ENCODE data around the gene ANLN. TPM values are rescaled to one million over a fixed set of nuclear protein-coding genes. Genes with fewer than 3 reads are reported as not detected.

The ANLN gene, protein sequence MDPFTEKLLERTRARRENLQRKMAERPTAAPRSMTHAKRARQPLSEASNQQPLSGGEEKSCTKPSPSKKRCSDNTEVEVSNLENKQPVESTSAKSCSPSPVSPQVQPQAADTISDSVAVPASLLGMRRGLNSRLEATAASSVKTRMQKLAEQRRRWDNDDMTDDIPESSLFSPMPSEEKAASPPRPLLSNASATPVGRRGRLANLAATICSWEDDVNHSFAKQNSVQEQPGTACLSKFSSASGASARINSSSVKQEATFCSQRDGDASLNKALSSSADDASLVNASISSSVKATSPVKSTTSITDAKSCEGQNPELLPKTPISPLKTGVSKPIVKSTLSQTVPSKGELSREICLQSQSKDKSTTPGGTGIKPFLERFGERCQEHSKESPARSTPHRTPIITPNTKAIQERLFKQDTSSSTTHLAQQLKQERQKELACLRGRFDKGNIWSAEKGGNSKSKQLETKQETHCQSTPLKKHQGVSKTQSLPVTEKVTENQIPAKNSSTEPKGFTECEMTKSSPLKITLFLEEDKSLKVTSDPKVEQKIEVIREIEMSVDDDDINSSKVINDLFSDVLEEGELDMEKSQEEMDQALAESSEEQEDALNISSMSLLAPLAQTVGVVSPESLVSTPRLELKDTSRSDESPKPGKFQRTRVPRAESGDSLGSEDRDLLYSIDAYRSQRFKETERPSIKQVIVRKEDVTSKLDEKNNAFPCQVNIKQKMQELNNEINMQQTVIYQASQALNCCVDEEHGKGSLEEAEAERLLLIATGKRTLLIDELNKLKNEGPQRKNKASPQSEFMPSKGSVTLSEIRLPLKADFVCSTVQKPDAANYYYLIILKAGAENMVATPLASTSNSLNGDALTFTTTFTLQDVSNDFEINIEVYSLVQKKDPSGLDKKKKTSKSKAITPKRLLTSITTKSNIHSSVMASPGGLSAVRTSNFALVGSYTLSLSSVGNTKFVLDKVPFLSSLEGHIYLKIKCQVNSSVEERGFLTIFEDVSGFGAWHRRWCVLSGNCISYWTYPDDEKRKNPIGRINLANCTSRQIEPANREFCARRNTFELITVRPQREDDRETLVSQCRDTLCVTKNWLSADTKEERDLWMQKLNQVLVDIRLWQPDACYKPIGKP
- polyA plus RNA-seq (ENCODE audit: insufficient read length in 4 of 4): 10 to 100 TPM; 25.5 to 38.0 (median 32.2) TPM

DNA sequence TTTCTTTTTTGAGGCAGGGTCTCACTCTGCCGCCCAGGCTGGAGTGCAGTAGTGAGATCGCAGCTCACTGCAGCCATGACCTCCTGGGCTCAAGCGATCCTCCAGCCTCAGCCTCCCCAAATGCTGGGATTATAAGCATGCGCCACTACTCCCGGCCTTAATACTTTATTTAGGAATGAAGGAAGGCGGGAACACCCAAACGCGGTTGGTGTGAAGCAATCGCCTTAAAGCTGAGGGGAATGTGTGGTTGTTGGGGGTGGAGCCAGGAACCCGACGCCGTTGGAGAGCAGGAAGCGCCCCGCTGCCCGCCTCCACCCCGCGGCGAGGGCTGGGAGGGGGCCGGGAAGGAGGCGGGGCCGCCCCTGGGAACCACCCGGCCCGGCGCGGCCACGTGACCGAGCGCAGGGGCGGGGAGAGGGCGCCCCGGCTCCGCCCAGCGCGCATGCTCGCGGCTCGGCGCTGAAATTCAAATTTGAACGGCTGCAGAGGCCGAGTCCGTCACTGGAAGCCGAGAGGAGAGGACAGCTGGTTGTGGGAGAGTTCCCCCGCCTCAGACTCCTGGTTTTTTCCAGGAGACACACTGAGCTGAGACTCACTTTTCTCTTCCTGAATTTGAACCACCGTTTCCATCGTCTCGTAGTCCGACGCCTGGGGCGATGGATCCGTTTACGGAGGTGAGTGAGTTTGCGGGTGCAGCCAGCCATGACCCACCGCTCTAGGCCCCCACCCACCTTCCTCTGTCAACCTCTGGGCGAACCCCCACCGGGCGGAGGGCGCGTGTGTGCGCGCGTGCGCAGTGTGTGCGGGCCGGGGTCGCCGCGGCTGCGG lies at the start of gene ANLN:
ANLN (plus strand) TSS at position 492 of the 828 bp plus-strand sequence; CDS start at position 657, 165 bp downstream.
- peak; percentile 68 to 85 (median 82) for DNase-seq (ENCODE audit: low read depth in 4 of 4, low spot score in 3 of 4)

DNA sequence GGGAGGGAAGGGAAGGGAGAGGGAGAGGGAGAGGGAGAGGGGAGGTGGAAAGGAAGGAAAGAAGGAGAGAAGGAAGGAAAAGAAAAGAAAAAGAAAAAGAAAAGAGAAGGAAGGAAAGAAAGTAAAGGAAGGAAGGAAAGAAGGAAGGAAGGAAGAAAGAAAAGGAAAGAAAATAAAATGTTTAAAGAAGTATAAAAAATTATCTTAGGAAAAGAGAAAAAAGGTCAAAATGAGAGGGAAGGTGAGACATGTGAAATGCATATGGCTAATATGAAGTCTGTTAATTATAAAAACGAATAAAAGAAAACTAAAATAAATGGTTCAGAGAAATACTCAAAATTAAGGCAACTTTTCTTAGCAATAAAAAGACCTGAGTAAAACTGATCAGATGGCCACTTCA lies 46.1 kb upstream of the ANLN start:
- no peak for DNase-seq (ENCODE audit: low read depth in 4 of 4, low spot score in 3 of 4)

DNA sequence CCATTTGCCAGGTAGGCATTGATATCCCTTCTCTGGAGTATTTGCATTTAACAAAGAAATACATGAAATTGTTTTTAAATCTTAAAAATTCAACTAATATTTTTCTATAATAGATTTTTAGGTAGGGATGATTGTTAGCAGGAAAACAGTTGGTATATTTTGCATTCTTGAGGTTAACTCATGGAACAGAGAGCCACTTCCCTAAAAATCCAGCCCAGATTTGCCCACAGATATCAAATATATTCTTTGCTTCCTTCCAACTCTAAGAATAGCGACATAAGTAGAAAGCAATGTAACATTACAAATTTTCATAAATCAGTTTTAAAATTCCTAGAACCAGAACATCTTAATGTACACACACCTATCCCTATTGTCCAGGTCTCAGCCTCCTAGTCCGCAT lies 45.0 kb upstream of the ANLN start:
- DNase-seq (ENCODE audit: low read depth in 4 of 4, low spot score in 3 of 4): no peak

DNA sequence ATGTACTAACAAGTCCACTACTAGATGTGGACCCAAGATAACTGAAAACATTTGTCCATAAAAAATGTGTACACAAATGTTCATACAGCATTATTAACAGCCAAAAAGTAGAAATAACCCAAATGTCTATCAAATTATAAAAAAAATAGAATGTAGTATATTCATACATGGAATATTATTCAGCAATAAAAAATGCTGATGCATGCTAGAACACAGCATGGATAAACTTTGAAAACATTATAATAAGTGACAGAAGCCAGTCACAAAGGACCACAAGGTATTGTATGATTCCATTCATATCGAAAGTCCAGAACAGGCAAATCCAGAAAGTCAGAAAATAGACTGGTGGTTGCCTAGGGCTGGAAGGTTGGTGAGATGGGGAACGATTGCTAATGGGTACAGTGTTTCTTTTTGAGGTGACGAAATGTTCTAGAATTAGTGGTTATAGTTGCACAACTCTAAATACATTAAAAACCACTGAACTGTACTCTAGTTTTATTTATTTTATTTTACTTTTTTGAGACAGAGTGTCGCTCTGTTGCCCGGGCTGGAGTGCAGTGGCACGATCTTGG lies 43.3 kb upstream of the ANLN start:
- no peak for DNase-seq (ENCODE audit: low read depth in 4 of 4, low spot score in 3 of 4)

DNA sequence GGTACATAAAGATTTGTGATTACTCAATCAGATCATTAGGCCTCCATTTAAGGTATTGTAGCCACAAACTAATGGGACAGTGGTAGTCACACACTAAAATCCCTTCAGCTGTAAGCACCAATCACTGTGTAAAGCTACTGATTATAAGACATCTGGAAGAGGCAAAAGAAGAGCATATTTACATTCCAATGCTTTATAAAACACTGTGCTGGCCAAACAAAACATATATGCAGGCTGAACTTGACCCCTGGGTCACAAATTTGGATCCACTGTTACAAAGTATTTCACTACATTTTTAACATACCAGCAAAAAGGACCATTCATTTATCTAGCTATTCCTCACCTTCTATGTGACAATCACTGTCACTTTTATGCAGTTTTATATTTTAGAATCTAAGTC lies 41.4 kb upstream of the ANLN start:
- no peak for DNase-seq (ENCODE audit: low read depth in 4 of 4, low spot score in 3 of 4)

DNA sequence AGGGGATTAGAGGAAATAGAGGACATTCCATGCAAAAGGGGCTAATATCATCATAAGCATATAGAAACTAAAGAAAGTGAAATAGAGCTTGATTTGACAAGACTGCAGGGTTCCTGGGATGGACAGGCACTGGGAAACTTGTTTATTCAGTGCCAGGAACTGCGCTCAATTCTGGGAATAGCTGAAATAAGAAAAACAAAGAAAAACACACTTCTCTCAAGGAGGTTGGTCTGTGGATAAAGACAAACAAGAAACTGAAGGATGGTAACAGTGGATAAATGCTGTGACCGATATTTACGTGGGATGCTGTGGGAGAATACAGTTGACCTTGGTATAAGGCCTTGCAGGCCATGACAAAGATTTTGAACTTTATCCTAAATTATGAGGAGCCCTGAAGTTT lies 40.9 kb upstream of the ANLN start:
- DNase-seq (ENCODE audit: low read depth in 4 of 4, low spot score in 3 of 4): no peak

DNA sequence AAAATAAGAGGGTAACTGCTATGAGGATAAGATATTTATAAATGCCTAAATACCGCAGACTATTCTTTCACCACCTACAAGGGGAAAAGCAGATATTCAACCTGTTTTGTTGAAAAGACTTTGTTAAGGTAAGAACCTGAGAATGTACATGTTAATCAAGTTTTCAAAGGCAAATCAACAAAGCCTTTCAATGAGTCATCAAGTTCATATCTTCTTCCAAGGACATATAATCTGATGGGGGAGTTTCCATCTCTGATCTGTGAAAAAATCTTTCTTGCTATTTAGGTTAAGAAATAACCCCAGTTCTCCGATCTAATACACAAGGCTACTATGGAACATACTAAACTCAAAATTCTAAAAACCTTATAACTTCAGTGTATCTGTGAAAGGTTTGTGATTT lies 40.0 kb upstream of the ANLN start:
- DNase-seq (ENCODE audit: low read depth in 4 of 4, low spot score in 3 of 4): no peak

DNA sequence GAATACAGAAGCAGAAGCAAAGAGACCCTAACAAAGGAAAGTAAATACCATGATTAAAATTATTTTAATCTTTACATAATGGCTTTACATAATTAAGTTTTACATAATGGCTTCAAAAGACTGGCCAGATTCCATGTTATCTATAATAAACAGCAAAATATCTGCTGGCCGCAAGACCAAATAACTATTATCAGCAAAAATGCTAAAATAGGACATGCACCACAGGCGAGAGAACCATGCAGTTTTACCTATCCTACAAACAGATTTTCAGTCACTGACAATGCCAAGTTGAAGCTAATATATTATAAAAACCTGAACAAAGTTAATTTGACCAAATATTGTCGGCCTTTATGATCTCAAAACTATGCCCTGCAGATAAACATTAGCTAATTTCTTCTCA lies 34.2 kb upstream of the ANLN start:
- DNase-seq (ENCODE audit: low read depth in 4 of 4, low spot score in 3 of 4): no peak

DNA sequence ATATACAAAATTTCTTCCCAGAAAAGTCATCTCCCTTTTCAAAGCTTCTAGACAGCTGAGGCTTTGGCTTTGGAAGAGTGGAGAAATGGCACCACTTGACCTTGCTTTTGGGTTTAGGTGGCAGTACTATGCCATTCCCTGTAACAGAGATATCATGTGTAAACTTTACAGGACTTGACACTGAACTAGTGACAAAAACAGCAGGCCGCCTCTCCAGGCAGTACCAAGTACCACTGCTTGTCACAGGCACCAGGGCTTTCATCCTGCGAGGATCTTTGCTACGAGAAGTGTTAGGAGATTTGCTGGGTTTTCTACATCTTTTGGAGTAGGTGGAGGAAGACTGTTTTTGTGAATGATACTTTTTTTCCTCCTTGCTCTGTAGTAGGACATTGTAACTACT lies 32.6 kb upstream of the ANLN start:
- no peak for DNase-seq (ENCODE audit: low read depth in 4 of 4, low spot score in 3 of 4)

DNA sequence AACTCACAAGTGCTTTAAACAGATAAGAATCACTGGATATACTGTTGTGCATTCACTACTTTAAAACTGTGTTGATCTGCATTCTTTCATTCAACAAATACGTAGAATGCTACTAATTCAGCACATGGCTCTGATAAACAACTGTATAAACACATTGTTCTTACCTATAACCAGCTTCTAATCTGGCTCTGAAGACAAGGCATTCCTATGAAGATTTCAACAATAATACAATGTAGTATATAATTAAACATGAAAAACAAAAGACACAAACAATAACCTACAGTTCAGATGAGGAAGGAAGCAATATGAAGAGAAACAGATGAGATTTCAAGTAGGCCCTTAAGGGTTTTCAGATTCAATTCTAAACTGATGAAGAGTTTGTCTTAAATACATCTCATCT lies 31.1 kb upstream of the ANLN start:
- DNase-seq (ENCODE audit: low read depth in 4 of 4, low spot score in 3 of 4): no peak

DNA sequence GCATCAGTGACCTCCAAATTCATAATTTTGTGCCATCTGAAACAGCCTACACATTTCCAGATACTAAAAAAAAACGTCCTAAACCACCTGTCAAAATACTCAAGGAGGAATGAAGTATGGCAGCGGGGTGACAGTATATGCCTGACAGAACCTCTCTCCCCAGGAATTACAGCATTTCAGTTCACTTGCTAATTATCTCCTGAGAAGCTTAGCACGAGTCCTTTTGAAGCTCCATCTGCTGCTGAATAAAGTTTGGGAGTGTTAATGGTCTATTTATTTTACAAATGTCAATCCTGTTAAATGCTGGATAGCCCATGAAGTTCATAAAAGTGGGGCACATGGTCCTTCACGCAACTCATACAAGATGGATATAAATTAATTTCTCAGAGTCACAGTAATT lies 29.4 kb upstream of the ANLN start:
- no peak for DNase-seq (ENCODE audit: low read depth in 4 of 4, low spot score in 3 of 4)

DNA sequence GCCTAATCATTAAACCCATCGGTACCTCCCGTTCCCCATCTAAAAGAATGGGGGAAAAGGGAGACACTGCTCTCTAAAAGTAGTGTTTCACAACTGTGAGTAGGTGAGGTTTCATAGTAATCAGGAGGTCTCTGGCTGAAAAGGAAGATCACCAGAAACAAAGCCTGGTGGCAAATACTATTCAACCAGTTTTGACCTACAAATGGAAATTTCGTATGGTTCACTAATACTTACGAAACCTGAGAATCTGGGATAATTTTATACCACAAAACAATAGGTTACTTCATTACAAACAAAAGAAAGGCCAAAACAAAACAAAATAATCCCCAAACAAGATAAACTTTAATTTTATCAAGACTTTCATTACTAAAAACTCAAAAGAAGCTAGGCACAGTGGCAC lies 28.4 kb upstream of the ANLN start:
- DNase-seq (ENCODE audit: low read depth in 4 of 4, low spot score in 3 of 4): no peak

DNA sequence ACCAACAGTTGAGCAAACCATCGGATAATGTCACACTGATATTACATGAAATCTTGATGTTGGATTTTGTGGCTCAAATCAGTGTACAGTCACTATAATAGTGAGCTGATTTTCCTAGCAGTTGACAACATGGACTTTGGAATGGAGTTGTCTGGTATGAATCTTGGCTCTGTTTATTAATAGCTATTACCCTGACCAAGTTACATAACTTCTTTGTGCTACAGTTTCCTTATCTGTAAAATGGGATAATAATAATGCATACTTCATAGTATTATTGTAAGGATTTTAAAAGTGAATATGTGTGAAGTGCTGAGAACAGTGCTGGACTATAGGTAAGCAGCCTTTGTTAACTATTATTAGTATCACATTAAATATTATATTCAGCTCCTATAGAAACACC lies 26.1 kb upstream of the ANLN start:
- DNase-seq (ENCODE audit: low read depth in 4 of 4, low spot score in 3 of 4): no peak

DNA sequence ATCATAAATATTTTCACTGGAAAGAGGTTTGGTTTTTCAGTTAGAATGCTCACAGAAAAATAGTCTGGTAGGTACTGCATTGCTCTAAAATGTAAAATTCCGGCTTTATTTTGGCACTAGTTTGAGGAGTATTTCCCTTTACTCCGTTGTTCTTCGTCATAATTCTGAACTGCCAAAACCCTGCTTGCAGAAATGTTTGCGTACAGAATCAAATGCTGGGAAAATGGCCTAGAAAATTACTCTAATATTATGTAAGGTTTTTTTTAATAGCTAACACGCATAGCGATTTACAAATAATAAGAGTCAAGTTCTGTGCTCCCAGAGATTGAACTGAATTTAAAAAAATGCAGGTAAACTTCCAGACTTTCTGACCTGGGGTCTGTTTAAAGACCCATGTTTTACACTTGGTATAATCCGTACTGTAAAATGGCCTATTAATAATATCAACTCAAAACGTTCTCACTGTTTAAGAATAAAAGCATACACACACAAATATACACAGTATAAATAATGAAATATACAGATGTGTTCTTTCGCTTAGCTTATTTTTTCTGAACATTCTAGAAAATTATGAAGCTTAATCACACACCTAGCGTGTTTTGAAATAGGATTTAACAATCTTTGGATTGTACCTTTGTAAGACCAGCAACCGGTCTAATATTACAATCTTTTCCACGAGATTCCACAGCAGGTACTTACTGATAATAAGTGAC lies 23.5 kb upstream of the ANLN start:
- DNase-seq (ENCODE audit: low read depth in 4 of 4, low spot score in 3 of 4): no peak

DNA sequence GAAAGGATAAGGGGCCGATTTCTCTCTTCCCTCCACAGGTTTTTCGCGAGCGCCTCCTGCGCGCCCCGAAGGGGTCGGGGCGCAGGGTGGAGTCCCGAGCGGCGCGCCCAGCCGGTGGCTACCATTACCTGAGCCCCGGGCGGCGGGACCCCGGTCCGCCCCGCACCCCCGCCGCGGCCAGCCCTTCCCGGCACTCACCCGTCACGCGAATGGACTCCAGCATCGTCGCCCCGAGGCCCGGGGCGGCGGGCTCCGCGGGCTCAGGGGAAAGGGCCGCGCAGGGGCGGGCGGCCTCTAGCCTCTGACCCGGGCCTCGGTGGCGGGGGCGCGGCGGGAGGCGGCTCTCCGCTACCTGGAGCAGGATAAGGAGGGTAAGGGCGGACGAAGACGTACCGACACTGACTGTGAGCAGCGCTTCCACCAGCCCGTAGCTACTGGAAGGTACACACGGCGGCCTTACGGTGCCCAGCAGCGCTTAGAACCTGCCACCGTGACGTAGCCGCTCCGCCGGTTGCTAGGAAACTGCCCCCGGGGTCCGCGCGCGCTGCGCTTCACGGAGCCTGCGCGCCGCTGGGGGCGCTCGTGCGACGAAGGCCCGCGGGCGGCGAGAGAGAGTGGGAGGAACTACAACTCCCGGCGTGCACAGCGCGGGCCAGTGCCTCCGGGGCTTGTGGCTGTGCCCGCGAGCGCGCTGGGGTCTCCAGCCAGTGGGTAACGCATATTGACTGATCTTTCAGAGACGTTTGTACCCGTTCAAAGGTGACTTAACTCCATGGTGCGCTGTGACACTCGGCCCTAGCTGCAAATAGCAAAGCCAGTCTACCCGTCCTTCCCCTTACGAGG lies 22.7 kb upstream of the ANLN start:
- DNase-seq (ENCODE audit: low read depth in 4 of 4, low spot score in 3 of 4): peak; percentile 76 to 84 (median 80)

DNA sequence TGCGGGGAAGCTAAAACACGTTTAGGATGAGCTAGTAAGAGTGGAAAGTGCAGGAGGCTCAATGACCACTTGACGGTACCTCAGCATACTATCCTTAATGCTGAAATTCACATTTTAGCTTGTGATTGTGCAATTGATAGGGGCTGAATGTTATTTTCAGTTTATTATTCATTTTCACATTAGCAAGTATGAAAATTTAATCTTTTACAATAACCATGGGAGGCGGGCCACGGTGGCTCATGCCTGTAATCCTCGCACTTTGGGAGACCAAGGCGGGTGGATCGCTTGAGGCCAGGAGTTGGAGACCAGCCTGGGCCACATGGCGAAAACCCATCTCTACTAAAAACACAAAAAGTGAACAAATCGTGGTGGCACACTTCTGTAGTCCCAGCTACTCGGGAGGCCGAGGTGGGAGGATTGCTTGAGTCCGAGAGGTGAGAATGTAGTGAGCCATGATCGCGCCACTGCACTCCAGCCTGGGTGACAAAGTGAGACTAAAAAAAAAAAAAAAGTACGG lies 22.0 kb upstream of the ANLN start:
- DNase-seq (ENCODE audit: low read depth in 4 of 4, low spot score in 3 of 4): no peak

DNA sequence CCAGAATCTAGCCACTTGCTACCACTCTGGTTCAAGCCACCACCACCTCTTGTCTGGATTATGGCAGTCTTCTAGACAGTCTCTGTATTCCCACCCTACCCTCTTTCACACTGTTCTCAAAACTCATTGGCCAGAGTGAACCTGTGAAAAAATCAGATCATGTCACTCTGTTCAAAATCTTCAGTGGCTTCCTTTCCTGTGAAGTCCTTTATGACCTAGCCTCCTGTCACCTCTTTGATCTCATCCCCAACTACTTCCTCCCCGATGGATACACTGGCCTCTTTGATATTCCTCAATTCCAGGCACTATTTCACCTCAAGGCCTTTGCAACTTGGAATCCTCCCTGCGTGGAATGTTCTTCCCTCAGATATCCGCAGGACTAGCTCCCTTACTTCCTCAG lies 21.2 kb upstream of the ANLN start:
- no peak for DNase-seq (ENCODE audit: low read depth in 4 of 4, low spot score in 3 of 4)

DNA sequence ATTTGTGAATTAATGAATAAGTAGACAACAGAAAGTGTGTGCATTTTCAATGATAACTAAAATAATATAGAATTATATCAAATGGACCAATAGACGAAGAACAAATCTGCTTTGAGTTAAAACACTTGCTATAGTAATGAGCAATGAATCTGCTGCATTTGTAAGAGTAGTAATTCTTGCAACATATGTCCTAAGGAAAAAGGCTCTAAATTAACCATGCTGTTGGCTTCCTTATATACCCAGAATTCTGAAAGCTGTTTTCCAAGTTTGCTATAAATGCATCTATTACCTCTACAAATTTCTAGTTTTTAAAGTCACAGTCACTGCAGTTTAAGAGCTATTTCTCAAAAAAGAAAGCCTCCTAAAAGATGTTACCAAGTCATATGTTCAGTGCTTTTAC lies 20.5 kb upstream of the ANLN start:
- no peak for DNase-seq (ENCODE audit: low read depth in 4 of 4, low spot score in 3 of 4)
